Activated CD4-positive, alpha-beta T cell treated with anti-CD3 and anti-CD28 coated beads, Interleukin-2, amount 50 U/mL, for 1 hour (primary cell): Measurements from ENCODE around the gene DENND2C.
"Not testable (repeated sequence)": the region's sequence is repeated elsewhere in the genome, so short reads cannot be mapped to it uniquely, and the experiment has no call there.

Experiments used
- DNase-seq: peaks from one replicate; pipeline ENCODE4 v3.0.0-alpha.2; 2020

DENND2C gene

DNA sequence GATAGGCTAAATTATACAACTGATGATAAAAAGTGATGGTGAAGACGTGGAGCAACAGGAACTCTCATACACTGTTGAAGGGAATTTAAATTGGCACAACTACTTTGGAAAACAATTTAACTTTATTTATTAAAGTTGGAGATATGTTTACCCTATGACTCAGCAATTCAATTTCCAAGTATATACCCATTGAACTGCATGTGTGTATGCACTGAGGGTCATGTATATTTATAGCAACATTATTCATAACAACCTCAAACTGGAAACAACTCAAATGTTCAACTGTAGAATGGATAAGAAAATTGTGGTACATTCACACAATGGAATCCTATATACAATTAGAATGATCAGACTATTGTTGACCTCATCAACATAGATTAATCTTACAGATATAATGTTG lies 71.9 kb downstream of the DENND2C start:
- no peak for DNase-seq

DNA sequence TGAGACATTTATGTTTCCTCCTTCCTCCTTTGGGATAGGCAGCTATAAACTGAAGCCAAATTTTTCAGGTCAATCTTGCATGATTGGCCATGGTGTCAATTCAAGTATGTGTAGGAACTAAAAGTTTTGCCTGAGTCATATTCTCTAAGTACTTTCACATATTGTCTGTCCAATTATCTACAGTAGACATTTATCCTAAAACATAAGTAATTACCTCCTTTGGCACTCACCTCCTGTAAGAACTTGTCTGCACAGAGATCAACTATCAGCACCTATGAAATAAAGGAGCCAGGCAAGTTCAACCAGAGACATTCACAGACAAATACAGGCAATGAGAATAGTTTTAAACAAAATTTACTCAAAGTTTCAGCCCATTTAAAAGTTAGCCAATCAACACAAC lies 74.2 kb downstream of the DENND2C start:
- no peak for DNase-seq

DNA sequence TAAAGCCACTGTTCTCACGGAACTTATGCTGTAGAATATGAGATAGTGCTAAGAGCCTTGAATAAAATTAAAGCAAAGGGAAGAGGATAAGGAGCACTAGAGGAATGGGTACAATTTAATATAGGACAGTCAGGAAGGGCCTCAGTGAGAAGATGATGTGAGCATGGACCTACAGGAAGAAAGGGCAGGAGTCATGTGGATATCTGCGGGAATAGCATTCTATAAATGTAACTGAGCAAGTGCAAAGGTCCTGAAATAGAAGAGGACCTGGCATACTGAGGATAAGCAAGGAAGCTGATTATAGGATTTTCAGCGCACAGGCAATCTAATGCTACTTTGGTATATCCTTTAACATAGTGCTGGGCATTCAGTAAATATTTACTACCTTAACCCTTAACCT lies 75.8 kb downstream of the DENND2C start:
- no peak for DNase-seq

DNA sequence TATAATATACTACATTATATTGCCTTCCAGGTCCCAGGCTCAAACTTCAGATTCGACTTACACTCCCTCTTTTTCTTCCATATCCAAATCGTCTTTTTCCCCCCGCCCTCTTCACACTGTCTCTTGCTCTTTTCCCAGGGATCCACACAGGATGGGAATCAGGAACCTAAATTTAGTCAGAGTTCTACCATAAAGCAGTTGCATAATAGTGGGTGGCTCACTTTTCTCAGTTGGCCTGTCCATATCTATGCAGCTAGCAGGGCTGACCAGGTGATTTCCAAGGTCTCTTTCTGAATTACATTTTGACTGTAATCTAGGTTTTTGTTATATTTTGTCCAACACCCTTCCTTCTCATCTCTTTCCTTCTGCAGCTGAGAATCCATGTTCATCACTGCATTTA lies 80.7 kb downstream of the DENND2C start:
- no peak for DNase-seq

DNA sequence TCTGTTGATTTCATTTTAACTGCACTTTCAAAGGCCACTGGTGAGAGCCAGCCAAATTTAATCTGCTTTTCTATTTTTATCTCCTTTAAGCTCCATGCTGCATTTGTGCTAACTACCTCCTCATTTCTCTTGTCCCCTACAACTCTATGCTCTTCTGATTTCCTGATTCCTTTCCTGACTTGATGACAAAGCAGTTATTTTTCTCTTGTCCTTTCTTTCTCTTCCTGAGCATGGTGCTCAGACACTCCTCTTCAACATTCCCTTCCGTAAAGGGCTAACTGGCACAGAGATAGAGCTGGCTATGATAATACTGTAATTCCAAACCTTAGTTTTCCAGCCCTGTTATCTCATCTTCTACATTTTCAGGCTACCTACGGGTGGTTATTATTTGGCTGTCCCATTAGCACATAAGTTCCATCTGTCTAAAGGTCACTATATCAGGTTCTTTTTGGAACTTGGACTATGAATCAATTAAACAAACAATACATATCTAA lies 81.6 kb downstream of the DENND2C start:
- no peak for DNase-seq

DNA sequence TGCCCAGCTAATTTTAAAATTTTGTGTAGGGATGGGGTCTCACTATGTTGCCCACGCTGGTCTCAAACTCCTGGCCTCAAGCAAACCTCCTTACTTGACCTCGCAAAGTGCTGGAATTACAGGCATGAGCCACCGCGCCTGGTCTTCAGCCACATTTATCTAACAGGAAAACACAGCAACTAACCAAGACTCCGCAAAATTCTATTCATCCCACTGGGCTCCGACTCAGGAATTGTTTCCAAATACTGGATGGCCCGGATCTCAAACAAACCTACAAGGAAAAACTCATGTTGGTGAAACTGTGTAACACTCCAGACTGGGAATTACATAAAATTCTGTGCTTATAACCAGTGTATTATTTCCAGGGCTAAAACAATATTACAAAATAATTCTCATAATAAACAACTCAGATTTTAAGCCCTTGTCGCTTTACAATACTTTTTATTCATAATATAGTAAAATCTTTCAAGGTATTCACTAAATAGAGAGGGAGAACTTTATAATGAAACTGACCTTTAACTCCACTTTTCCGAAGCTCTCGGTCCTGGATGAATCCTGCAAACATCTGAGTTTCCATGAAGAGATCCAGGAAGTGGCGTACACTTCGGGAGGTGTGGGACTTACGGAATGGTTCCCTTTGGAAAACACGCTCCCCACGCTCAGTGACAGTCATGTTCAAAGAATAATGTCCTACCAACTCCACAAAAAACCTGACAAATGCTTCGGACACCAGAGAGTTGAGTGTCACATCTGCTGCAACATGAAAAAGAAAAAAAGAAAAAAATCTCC lies 82.5 kb downstream of the DENND2C start:
- DNase-seq = no peak

DNA sequence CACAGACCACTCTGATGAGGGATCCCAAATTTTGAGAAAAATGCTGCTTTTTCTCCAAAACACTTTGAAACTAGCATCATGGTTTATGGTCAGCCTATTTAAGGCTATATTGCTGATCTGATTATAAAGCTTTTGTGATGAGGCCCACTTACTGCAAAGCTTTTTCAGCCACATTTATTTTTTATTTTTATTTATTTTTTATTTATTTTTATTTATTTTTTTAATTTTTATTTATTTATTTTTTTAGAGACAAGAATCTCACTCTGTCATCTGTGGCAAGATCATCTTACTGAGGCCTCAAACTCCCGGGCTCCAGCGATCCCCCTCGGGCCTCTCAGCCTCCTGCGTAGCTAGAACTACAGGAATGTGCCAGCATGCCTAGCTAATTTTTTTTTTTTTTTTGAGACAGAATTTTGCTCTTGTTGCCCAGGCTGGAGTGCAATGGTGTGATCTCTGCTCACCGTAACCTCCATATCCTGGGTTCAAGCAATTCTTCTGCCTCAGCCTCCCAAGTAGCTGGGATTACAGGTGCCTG lies 83.3 kb downstream of the DENND2C start:
- DNase-seq = no peak

DNA sequence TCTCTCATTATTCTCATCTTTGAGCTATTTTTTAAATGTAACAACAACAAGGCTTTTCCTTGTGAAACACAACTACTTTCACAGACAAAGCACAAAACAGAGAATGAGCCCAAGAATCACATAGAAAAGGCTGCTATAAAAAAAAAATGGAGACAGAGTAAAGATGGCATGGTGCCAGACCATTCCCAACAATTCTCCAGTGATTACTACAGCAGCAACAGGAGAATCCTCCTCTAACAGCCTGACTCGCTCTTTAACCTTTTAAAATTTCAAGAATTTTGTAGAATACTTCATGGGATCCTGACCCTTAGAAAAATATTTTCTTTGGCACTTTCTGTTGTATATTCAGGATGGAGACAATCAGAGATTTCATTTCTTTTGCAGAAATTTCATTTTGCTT lies 84.6 kb downstream of the DENND2C start:
- DNase-seq = no peak

DNA sequence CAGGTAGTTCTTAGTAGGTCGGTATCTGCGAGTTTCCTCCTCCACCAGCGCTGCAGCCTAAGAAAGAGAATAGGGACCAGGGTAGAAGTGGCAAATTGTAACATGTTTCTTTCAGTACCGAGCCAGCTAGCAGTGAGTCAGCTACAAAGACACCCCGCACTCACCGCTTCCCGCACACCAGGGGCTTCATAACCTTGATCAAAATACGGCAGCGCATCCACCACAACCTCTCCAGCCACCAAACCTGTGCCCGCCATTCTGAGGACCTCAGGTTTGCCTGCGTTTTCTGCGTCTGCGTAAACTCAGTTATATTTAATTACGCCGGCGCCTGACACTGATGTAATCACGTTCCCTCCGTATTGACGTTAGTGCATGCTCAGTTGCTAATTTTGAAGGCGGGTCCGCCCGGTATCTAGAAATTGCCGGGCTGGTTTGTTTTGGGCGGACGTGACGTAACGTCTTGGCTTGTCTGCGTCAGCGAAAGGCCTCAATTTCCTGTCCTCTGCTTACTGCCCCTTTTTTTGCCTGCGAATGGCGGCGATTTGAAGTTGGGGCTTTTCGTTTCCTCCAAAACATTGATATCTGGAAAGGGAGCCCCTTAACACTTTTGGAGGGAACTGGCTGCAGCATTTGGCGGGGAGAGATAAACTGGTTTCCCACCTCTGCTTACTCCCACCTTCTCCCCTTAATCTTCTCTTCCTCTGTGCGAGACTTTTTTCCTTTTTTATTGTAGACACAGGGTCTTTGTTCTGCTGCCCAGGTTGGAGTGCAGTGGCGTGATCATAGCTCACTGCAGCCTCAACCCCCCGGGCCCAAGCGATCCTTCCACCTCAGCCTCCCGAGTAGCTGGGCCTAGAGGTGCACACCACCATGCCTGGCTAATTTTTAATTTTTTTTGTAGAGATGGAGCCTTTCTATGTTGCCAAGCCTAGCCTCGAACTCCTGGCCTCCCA lies 88.2 kb downstream of the DENND2C start, which contains the start of gene BCAS2:
TSS of gene BCAS2 (minus strand) at position 281 of the 953 bp plus-strand sequence. CDS start at position 257, 24 bp downstream.
- DNase-seq = peak; percentile 93

DNA sequence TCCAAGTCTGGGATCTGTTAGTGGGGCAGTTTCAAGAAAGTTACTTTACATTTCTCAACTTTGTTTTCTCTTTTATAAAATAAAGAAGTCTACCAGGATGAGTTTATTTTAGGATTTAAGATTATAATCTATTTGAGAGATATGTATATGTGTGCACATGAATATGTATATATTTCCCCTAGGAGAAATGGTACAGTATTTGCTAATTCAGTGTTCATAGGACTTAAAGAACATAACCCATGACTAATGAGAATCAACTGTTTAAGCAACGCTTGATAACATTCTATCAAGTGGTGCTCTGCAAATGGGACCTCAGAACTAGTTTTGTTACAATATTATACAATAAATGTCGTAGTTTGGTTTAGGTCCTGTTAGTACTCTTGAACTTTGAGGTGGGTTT lies 95.5 kb downstream of the DENND2C start:
- DNase-seq = no peak

DNA sequence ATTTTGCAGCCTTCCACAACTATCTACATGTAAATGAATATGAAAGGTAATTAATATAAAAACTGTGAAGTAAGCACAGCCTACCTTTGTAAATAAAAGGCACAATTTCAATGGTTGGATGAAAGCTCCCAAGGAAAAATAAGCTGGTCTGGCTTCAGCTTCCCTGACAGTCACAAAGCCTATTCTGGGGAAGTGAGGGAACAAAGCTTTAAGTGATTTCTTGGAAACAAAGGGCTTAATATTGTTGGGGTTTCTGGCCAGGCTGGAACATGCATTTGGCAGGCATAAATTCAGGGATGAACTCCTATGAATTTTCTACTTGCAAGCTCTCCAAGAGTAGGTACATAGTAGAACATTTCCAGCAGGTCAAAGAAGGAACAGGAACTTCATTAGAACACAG lies 105.7 kb downstream of the DENND2C start:
- DNase-seq = no peak

DNA sequence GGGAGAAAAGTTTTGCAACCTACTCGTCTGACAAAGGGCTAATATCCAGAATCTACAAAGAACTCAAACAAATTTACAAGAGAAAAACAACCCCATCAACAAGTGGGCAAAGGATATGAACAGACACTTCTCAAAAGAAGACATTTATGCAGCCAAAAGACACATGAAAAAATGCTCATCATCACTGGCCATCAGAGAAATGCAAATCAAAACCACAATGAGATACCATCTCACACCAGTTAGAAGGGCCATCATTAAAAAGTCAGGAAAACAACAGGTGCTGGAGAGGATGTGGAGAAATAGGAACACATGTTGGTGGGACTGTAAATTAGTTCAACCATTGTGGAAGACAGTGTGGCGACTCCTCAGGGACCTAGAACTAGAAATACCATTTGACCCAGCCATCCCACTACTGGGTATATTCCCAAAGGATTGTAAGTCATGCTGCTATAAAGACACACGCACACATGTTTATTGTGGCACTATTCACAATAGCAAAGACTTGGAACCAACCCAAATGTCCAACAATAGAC lies 106.8 kb downstream of the DENND2C start:
- DNase-seq = not testable (repeated sequence)

DNA sequence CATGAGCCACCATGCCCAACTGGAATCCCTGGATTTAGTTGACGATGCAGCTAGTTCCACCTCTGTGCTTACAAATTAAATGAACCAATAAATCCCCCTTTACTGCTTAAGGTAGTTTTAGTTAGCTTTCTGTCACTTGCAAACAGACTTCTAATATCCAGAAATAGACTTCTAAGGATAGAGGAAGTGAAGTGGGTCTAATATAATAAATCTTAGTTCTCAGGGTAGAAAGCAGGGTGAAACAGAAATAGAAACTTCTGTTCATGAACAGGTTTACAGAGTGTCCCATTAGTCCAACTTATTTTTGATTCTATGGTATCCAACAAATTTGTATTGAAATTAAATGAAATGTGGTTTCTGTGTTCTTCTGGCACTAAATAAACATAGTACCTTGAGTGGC lies 108.5 kb downstream of the DENND2C start:
- no peak for DNase-seq

DNA sequence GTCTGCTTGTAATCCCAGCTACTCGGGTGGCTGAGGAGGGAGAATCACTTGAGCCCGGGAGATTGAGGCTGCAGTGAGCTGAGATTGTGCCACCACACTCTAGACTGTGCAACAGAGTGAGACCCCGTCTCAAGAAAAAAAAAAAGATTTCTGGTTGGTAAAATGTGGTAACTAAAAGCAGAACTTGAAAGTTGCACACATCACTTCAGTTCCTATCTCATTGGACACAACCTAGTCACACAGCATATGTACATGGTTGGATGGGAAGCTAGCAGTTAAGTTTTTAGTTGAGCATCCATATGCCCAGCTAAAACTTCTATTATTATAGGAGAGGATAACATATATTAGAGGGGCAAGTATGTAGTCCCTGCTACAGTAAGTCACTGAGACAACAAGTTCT lies 110.5 kb downstream of the DENND2C start:
- DNase-seq = no peak

DNA sequence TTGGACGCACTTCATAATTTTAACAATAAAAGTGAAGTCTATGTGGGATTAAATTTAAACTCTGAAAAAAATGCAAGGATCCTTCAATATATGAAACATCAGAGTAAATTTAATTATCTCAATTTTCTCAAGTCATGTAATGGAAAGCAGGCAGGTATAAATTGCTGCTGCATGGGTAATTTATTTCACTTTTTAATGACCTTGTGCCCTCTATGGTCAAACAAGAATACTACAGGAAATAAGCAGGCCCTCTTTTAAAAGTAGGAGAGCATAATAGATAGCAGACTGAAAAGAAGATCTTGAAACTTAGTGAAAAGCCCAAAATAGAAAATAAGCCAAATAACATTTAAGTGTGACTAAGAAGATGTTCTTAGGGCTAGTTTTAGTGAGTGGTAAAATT lies 111.3 kb downstream of the DENND2C start:
- DNase-seq = no peak

DNA sequence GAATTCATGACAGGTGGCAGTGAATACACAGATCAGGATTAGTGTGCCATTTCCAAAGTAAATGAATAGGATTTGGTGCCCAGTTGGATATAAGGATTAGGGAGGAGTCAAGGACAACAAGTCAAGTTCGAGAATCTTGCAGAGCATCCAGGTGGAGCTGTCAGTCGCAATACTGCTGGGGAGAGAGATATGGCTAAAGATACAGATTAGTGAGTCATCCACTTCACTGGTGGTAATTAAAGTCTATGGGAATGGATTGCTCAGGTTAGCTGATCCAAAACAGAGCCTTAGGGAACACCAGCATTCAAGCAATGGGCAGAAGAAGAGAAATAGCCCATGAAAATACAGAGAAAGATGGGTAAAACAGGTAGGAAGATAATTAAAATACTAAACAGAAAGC lies 115.3 kb downstream of the DENND2C start:
- no peak for DNase-seq

DNA sequence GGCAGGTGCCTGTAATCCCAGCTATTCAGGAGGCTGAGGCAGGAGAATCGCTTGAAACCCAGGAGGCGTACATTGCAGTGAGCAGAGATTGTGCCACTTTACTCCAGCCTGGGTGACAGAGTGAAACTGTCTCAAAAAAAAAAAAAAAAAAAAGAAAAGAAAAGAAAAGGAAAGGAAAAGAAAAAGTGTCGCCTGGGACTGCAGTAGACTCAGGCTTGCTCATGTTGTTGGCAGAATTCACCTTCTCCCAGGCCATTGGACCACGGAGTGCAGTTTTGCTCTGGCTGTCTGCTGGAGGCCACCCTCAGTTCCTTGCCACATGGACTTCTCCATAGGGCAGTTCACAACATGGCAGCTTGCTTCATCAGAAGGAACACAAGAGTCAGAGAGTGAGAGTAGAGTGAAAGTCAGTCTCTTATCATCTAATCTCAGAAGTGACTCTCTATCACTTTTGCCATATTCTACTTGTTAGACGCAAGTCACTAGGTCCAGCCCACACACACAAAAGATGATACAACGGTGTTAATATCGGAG lies 117.7 kb downstream of the DENND2C start:
- no peak for DNase-seq

DNA sequence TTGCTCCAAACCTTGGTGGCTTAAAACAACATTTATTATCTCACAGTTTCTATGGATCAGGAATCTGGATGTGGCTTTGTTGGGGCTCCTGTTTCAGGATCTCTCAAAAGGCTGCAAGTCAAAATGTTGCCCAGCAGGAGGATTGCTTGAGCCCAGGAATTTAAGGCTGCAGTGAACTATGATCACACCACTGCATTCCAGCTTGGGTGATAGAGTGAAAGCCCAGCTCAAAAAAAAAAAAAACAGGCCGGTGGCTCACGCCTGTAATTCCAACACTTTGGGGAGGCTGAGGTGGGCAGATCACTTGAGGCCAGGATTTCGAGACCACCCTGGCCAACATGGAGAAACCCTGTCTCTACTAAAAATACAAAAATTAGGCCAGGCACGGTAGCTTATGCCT lies 118.4 kb downstream of the DENND2C start:
- DNase-seq = no peak

DNA sequence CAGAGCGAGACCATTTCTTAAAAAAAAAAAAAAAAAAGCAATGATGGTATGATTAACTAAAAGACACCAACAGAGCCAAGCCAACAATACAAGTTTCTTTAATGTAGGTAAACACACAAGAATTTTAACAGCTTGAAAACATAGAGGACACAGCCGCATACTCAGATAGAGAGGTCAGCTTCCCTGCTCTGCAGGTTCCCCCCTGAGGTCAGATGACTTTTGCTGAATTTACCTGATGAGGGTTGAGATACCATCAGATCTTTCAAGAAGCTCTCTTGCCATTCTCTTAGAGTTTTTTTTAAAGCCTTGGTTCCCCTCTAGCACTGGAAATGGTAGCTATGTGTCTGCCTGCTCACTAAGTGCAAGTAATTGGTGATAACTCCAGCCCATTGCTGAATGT lies 119.5 kb downstream of the DENND2C start:
- no peak for DNase-seq

DNA sequence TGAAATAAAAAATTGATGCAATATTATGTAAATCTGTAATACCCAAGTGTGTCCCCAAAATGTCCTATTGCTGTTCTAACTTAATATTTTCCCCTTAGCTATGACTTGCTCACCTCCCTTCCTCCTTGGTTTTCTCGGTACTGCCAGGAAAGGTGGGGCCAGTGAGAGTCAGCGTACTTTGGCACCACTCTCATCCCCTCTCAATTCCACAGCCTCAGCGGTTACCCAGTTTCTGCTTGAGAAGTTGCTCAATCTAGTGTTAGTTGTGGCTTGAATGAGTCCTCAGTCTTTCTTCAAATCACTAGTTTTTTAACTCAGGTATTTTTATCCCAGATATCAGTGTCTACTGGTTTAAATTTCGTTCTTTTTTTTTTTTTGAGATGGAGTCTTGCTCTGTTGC lies 120.7 kb downstream of the DENND2C start:
- no peak for DNase-seq

DNA sequence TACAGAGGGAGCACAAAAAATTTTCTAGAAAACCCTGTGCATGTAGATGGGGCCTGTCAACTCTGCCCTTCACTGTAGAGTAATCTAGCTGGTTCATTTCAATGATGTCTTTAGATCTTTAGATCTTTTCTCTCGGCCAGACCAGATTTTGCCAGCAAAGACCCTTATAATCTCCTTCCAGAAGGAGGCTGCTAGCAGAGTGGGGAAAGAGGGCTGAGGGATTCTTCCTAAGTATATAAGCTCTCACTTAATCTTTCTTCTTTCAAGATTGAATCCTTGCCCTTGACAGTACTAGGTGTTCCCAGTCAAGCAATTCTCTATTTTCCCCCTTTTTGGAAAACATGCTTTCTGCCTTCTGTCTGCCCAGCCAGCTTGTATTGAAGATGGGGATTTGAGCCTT lies 122.8 kb downstream of the DENND2C start:
- no peak for DNase-seq

DNA sequence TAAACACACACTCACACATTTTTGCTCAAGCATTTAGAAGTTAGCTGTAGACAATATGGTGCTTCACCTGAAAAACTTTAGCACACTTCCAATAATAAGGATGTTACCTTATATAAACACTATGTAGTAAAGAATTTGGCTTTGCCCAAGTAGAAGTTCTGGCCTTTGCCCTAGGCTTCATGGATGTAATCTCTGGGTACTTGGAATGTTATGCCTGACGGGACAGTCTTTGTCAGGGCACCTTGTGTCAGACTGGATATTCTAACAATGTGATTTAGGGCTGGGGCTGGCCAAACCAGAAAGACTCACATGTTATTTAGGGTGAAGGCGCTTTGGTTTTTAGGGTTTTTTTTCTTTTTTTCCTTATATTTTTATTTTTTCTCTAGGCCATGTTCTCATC lies 124.1 kb downstream of the DENND2C start:
- DNase-seq = no peak

DNA sequence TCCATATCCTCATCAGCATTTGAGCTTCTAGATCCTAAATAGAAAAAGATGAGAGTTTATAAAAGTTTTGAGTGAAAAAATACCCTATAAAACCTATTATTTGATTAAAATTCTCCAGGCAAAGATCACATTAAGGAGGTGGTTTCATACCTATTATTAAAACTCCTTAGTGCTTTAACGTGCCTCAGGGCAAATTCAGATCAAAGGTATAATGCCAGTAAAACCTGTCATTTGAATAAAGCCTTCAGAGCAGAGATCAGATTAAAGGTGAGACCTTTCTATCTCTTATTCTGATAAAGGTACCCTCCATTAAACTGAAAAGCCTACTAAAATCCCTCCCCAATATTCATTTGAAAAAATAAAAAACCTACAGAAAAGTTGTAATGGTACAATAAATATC lies 124.5 kb downstream of the DENND2C start:
- DNase-seq = no peak
